Astrocyte of the cerebellum (primary cell): ENCODE data around the gene CD101.

ENCODE experiments used
- DNase-seq: peaks from one replicate; pipeline ENCODE4 v3.0.0-alpha.2; 2011; ENCODE audit warnings: low read depth
- H3K4me3 ChIP-seq: 2 replicates; pipeline ENCODE4 v1.5.1; 2011; ENCODE audit warnings: mild to moderate bottlenecking, low read depth, low read length, moderate library complexity
- CTCF ChIP-seq: IDR thresholded peaks from 2 replicates; pipeline ENCODE4 v1.5.1; 2012; ENCODE audit warnings: low read length, low read depth, moderate library complexity, mild to moderate bottlenecking; ENCODE audit errors: missing control alignments
- in situ Hi-C: cut with HindIII; loops from 2 replicates; pipeline ENCODE4 v1.10.0; 2017; ENCODE audit warnings: low sequenced_read_pairs

Gene CD101

GRCh38 chr1:117030271-117030877 lies 28.8 kb downstream of the CD101 start:
- no peak overlapping the region for H3K4me3 ChIP-seq
- in situ Hi-C loops, result no loop called here
- TF ChIP-seq CTCF, result no peak
- no peak for DNase-seq

GRCh38 chr1:117032266-117032665 lies 30.7 kb downstream of the CD101 start:
- in situ Hi-C loops, result no loop called here
- TF ChIP-seq CTCF, result no peak

GRCh38 chr1:117032681-117033539 lies 31.4 kb downstream of the CD101 start:
- in situ Hi-C loops, result no loop called here
- DNase-seq, result no peak
- no peak overlapping the region for H3K4me3 ChIP-seq
- TF ChIP-seq CTCF, result no peak

More at GRCh38 chr1:117032266-117032665, 30.7 kb downstream of the CD101 start:
- DNase-seq, result no peak
- no peak overlapping the region for H3K4me3 ChIP-seq

- no peak overlapping the region for H3K4me3 ChIP-seq
- in situ Hi-C loops, result no loop called here
- TF ChIP-seq CTCF, result no peak
- DNase-seq, result no peak
Observed at GRCh38 chr1:117033772-117034171, 32.2 kb downstream of the CD101 start.

- no peak overlapping the region for H3K4me3 ChIP-seq
- in situ Hi-C loops, result no loop called here
- DNase-seq, result no peak
- TF ChIP-seq CTCF, result no peak
Observed at GRCh38 chr1:117034791-117035290, 33.3 kb downstream of the CD101 start.

GRCh38 chr1:117036018-117036461 lies 34.5 kb downstream of the CD101 start:
- TF ChIP-seq CTCF, result no peak
- in situ Hi-C loops, result no loop called here
- no peak for DNase-seq
- H3K4me3 ChIP-seq, result no peak overlapping the region
